ENCODE data around the gene ROBO1.
A peak's percentile ranks its signal among the peaks of the same experiment; 100 is the strongest.

ROBO1 gene

GRCh38 chr3:79297245-79297960, 470.4 kb downstream of the ROBO1 start:
- no peak for DNase-seq

GRCh38 chr3:79286882-79287281, 480.9 kb downstream of the ROBO1 start:
- DNase-seq = no peak

- DNase-seq = no peak
Observed at GRCh38 chr3:79285871-79286270, 481.9 kb downstream of the ROBO1 start.

- DNase-seq = no peak
Observed at GRCh38 chr3:79285380-79285779, 482.4 kb downstream of the ROBO1 start.

GRCh38 chr3:79284781-79285180, 483.0 kb downstream of the ROBO1 start:
- no peak for DNase-seq

- no peak for DNase-seq
Observed at GRCh38 chr3:79278681-79279080, 489.1 kb downstream of the ROBO1 start.

GRCh38 chr3:79268422-79268821, 499.4 kb downstream of the ROBO1 start:
- no peak for DNase-seq

- DNase-seq = no peak
Observed at GRCh38 chr3:79264892-79265291, 502.9 kb downstream of the ROBO1 start.

- DNase-seq = no peak
Observed at GRCh38 chr3:79263423-79263822, 504.4 kb downstream of the ROBO1 start.

GRCh38 chr3:79258479-79258878, 509.3 kb downstream of the ROBO1 start:
- no peak for DNase-seq

GRCh38 chr3:79257791-79258190, 510.0 kb downstream of the ROBO1 start:
- DNase-seq = no peak

GRCh38 chr3:79255702-79256101, 512.1 kb downstream of the ROBO1 start:
- peak; percentile 9 for DNase-seq

- DNase-seq = no peak
Observed at GRCh38 chr3:79255292-79255691, 512.5 kb downstream of the ROBO1 start.

GRCh38 chr3:79253704-79254103, 514.1 kb downstream of the ROBO1 start:
- DNase-seq = no peak

- no peak for DNase-seq
Observed at GRCh38 chr3:79253271-79253670, 514.5 kb downstream of the ROBO1 start.

- no peak for DNase-seq
Observed at GRCh38 chr3:79250746-79251145, 517.1 kb downstream of the ROBO1 start.

- no peak for DNase-seq
Observed at GRCh38 chr3:79249701-79250100, 518.1 kb downstream of the ROBO1 start.

GRCh38 chr3:79247725-79248043, 520.1 kb downstream of the ROBO1 start:
- peak; percentile 7 for DNase-seq

- no peak for DNase-seq
Observed at GRCh38 chr3:79246875-79247724, 520.7 kb downstream of the ROBO1 start.

- no peak for DNase-seq
Observed at GRCh38 chr3:79245284-79246138, 522.3 kb downstream of the ROBO1 start.

GRCh38 chr3:79236496-79236895, 531.3 kb downstream of the ROBO1 start:
- DNase-seq = no peak

GRCh38 chr3:79233431-79234060, 534.3 kb downstream of the ROBO1 start:
- DNase-seq = no peak

GRCh38 chr3:79230266-79230665, 537.5 kb downstream of the ROBO1 start:
- no peak for DNase-seq
